ENCODE measurements around the gene ECHS1. TPM values are rescaled to one million over a fixed set of nuclear protein-coding genes. Genes with fewer than 3 reads are reported as not detected.

Gene ECHS1
- polyA plus RNA-seq, 1 donor from 2014 or later = 117 TPM

Other genes starting within 250 kb of the ECHS1 start
- gene KNDC1, start 213.1 kb downstream of the ECHS1 start, polyA plus RNA-seq = 0.05 TPM
- gene UTF1, start 143.1 kb downstream of the ECHS1 start, polyA plus RNA-seq = not detected
- not detected for gene VENTX, start 135.5 kb downstream of the ECHS1 start, polyA plus RNA-seq
- gene ADAM8, start 96.5 kb downstream of the ECHS1 start, polyA plus RNA-seq = 70.9 TPM
- 32.1 TPM for gene TUBGCP2, start 64.5 kb downstream of the ECHS1 start, polyA plus RNA-seq
- 107 TPM for gene ZNF511, start 64.4 kb downstream of the ECHS1 start, polyA plus RNA-seq
- gene CALY, start 36.5 kb downstream of the ECHS1 start, polyA plus RNA-seq = not detected
- not detected for gene PRAP1, start 26.0 kb downstream of the ECHS1 start, polyA plus RNA-seq
- 37.1 TPM for gene FUOM, start 15.3 kb downstream of the ECHS1 start, polyA plus RNA-seq
- 55.4 TPM for gene PAOX, start 5.9 kb upstream of the ECHS1 start, polyA plus RNA-seq
- 51.8 TPM for gene MTG1, start 20.8 kb upstream of the ECHS1 start, polyA plus RNA-seq
- 0.40 TPM for gene SPRN, start 51.3 kb upstream of the ECHS1 start, polyA plus RNA-seq
- not detected for gene SCART1, start 80.6 kb upstream of the ECHS1 start, polyA plus RNA-seq
- gene CYP2E1, start 154.0 kb upstream of the ECHS1 start, polyA plus RNA-seq = not detected
- gene SYCE1, start 192.2 kb upstream of the ECHS1 start, polyA plus RNA-seq = not detected